Measurements from ENCODE around the gene ACOT11. TPM values are rescaled to one million over a fixed set of nuclear protein-coding genes. Genes with fewer than 3 reads are reported as not detected.

ACOT11 gene
- total RNA-seq, 1 experiment from 2014 or later, result 0.07 TPM

- no peak for DNase-seq (ENCODE audit: extremely low read depth, low read depth)
These were observed 35.8 kb downstream of the ACOT11 start for GRCh38 chr1:54583871-54584270.

GRCh38 chr1:54584575-54584974, 36.5 kb downstream of the ACOT11 start:
- no peak for DNase-seq (ENCODE audit: extremely low read depth, low read depth)

GRCh38 chr1:54585181-54586066, 37.4 kb downstream of the ACOT11 start:
- no peak for DNase-seq (ENCODE audit: extremely low read depth, low read depth)

GRCh38 chr1:54588377-54588776, 40.3 kb downstream of the ACOT11 start:
- no peak for DNase-seq (ENCODE audit: extremely low read depth, low read depth)

- DNase-seq (ENCODE audit: extremely low read depth, low read depth), result no peak
These were observed 43.2 kb downstream of the ACOT11 start for GRCh38 chr1:54591127-54591756.

GRCh38 chr1:54593571-54594160, 45.6 kb downstream of the ACOT11 start:
- DNase-seq (ENCODE audit: extremely low read depth, low read depth), result no peak

- no peak for DNase-seq (ENCODE audit: extremely low read depth, low read depth)
These were observed 46.4 kb downstream of the ACOT11 start for GRCh38 chr1:54594463-54594862.

- no peak for DNase-seq (ENCODE audit: extremely low read depth, low read depth)
These were observed 48.0 kb downstream of the ACOT11 start for GRCh38 chr1:54595956-54596498.

- DNase-seq (ENCODE audit: extremely low read depth, low read depth), result no peak
These were observed 48.7 kb downstream of the ACOT11 start for GRCh38 chr1:54596756-54597155.

- DNase-seq (ENCODE audit: extremely low read depth, low read depth), result no peak
These were observed 49.5 kb downstream of the ACOT11 start for GRCh38 chr1:54597455-54598030.

GRCh38 chr1:54599211-54599823, 51.3 kb downstream of the ACOT11 start:
- DNase-seq (ENCODE audit: extremely low read depth, low read depth), result no peak

- DNase-seq (ENCODE audit: extremely low read depth, low read depth), result no peak
These were observed 53.1 kb downstream of the ACOT11 start for GRCh38 chr1:54600947-54601721.

- DNase-seq (ENCODE audit: extremely low read depth, low read depth), result no peak
These were observed 53.7 kb downstream of the ACOT11 start for GRCh38 chr1:54601730-54602129.

GRCh38 chr1:54602554-54602953, 54.5 kb downstream of the ACOT11 start:
- no peak for DNase-seq (ENCODE audit: extremely low read depth, low read depth)

- no peak for DNase-seq (ENCODE audit: extremely low read depth, low read depth)
These were observed 55.2 kb downstream of the ACOT11 start for GRCh38 chr1:54603241-54603640.

- no peak for DNase-seq (ENCODE audit: extremely low read depth, low read depth)
These were observed 56.0 kb downstream of the ACOT11 start for GRCh38 chr1:54604051-54604450.

- DNase-seq (ENCODE audit: extremely low read depth, low read depth), result no peak
These were observed 56.7 kb downstream of the ACOT11 start for GRCh38 chr1:54604572-54605370.

- DNase-seq (ENCODE audit: extremely low read depth, low read depth), result no peak
These were observed 58.3 kb downstream of the ACOT11 start for GRCh38 chr1:54606096-54606989.
